Endothelial cell of umbilical vein (primary cell): ENCODE measurements around the gene SHPK. TPM values are rescaled to one million over a fixed set of nuclear protein-coding genes. Genes with fewer than 3 reads are reported as not detected.
A peak's percentile ranks its signal among the peaks of the same experiment; 100 is the strongest.

Source experiments
- BruUV-seq: library from RNA; stranded (reverse); fragments of 400-500 nt; replicated peaks from 2 replicates; lab custom pipeline; 2021; lab: Mats Ljungman, UMichigan
- CTCF ChIA-PET: fragments of 300-600, 350-600 bp; sonication (Branson Sonifier 250); formaldehyde crosslinking; loops from one replicate; lab custom pipeline; 2021; ENCODE audit warnings: antibody characterized with exemption, inconsistent platforms; lab: Charles Lee
- POLR2A ChIA-PET: fragments of 300-600, 350-600 bp; sonication (Branson Sonifier 250); formaldehyde crosslinking; loops from one replicate; lab custom pipeline; 2021; ENCODE audit warnings: antibody characterized with exemption, inconsistent platforms; lab: Charles Lee
- DNase-seq: peaks from one replicate; pipeline ENCODE4 v3.0.0-alpha.2; 2011; ENCODE audit warnings: low read depth, low spot score
- FAIRE-seq: peaks from 2 replicates; lab custom pipeline; 2011; peaks lifted over from hg19 to GRCh38; lab: Jason Lieb, UNC
- H2AFZ ChIP-seq: 2 replicates; pipeline ENCODE4 v1.6.0; 2012; ENCODE audit warnings: low read depth, low read length, control low read depth, inconsistent platforms
- H3K27ac ChIP-seq: 2 replicates; pipeline ENCODE4 v1.5.1; 2011; ENCODE audit warnings: low read depth, mild to moderate bottlenecking, control low read depth, low read length, moderate library complexity; ENCODE audit not compliant: insufficient read depth
- H3K27me3 ChIP-seq, 2 experiments: 2 replicates each; pipeline versions ENCODE4 v1.6.0 to v1.6.1; 2011; ENCODE audit warnings: low read length in 2 of 2, mixed read lengths in 1 of 2; ENCODE audit not compliant: control insufficient read depth in 2 of 2, insufficient read depth in 2 of 2
- H3K36me3 ChIP-seq, 2 experiments: 2 replicates in 1 of 2; 3 replicates in 1 of 2; pipeline ENCODE4 v1.5.1; 2011; ENCODE audit warnings: low read length in 2 of 2, mild to moderate bottlenecking in 1 of 2, moderate library complexity in 1 of 2; ENCODE audit not compliant: control insufficient read depth in 2 of 2, insufficient read depth in 2 of 2; ENCODE audit errors: extremely low read depth in 1 of 2
- H3K4me1 ChIP-seq: 3 replicates; pipeline ENCODE4 v1.5.1; 2011; ENCODE audit warnings: mild to moderate bottlenecking, low read length; ENCODE audit not compliant: control insufficient read depth, insufficient read depth; ENCODE audit errors: extremely low read depth
- H3K4me2 ChIP-seq: 2 replicates; pipeline ENCODE4 v1.6.1; 2011; ENCODE audit warnings: low read length, control low read depth, mixed read lengths; ENCODE audit not compliant: insufficient read depth
- H3K4me3 ChIP-seq, 3 experiments: fragments of 200-600 bp in 1 of 3; sonication (generic), shearing (Covaris generic) in 1 of 3; replicated peaks in 1 of 3; 2 replicates each; pipeline ENCODE4 v1.5.1; 2011 to 2016; ENCODE audit warnings: control low read depth in 3 of 3, low read length in 3 of 3, mild to moderate bottlenecking in 2 of 3, inconsistent platforms in 1 of 3, low read depth in 1 of 3, moderate library complexity in 1 of 3; ENCODE audit not compliant: insufficient read depth in 1 of 3
- H3K79me2 ChIP-seq: 2 replicates; pipeline ENCODE4 v1.6.0; 2012; ENCODE audit warnings: low read length, inconsistent platforms; ENCODE audit not compliant: control insufficient read depth, insufficient read depth
- H3K9ac ChIP-seq: replicated peaks from 2 replicates; pipeline ENCODE3; 2011; ENCODE audit warnings: low read length, control low read depth; ENCODE audit not compliant: insufficient read depth; ENCODE audit errors: extremely low read depth
- H3K9me1 ChIP-seq: replicated peaks from 3 replicates; pipeline ENCODE4 v1.6.0; 2011; ENCODE audit warnings: mild to moderate bottlenecking, low read length; ENCODE audit not compliant: control insufficient read depth, insufficient read depth; ENCODE audit errors: extremely low read depth
- H3K9me3 ChIP-seq: replicated peaks from 2 replicates; pipeline ENCODE4 v1.5.1; 2012; ENCODE audit warnings: low read length, inconsistent platforms; ENCODE audit not compliant: control insufficient read depth, insufficient read depth
- H4K20me1 ChIP-seq: replicated peaks from 2 replicates; pipeline ENCODE3; 2011; ENCODE audit warnings: mild to moderate bottlenecking, low read length; ENCODE audit not compliant: control insufficient read depth, insufficient read depth; ENCODE audit errors: extremely low read depth
- EZH2 ChIP-seq: IDR thresholded peaks from 2 replicates; pipeline ENCODE4 v1.6.1; 2012; ENCODE audit warnings: borderline replicate concordance, low read depth, mild to moderate bottlenecking, moderate library complexity, low read length, inconsistent platforms; ENCODE audit not compliant: severe bottlenecking
- FOS ChIP-seq: IDR thresholded peaks from 2 replicates; pipeline ENCODE4 v1.6.1; 2011; ENCODE audit warnings: mild to moderate bottlenecking, low read length, moderate library complexity, borderline replicate concordance; ENCODE audit not compliant: insufficient read depth
- GATA2 ChIP-seq: IDR thresholded peaks from 2 replicates; pipeline ENCODE4 v1.7.0; 2011; ENCODE audit warnings: low read depth, mild to moderate bottlenecking, moderate library complexity, mixed read lengths, low read length; ENCODE audit not compliant: insufficient read length, insufficient read depth
- JUN ChIP-seq: IDR thresholded peaks from 2 replicates; pipeline ENCODE4 v1.6.1; 2011; ENCODE audit warnings: borderline replicate concordance, low read depth; ENCODE audit not compliant: insufficient read length, insufficient read depth
- MYC ChIP-seq: IDR thresholded peaks from one replicate; pipeline ENCODE4 v1.6.1; 2011; ENCODE audit warnings: mild to moderate bottlenecking, low read depth, low read length
- POLR2A ChIP-seq: IDR thresholded peaks from 2 replicates; pipeline ENCODE4 v1.6.1; 2012; ENCODE audit warnings: low read depth, mild to moderate bottlenecking, control low read depth, low read length
- POLR2AphosphoS5 ChIP-seq: IDR thresholded peaks from 2 replicates; pipeline ENCODE4 v1.6.1; 2012; ENCODE audit warnings: low read depth, mild to moderate bottlenecking, control low read depth, low read length, moderate library complexity; ENCODE audit not compliant: insufficient read depth
- dilution Hi-C: fragments of 300-500 bp; cut with MboI; formaldehyde crosslinking; loops from one replicate; pipeline ENCODE4 v1.15.0; 2019; ENCODE audit warnings: low sequenced_read_pairs; ENCODE audit not compliant: extremely low pct_ligation_motif_present
- intact Hi-C: fragments of 100-400 bp; cut with micrococcal nuclease; formaldehyde crosslinking; loops from one replicate; pipeline ENCODE4 v1.10.0; 2022
- polyA plus RNA-seq, 4 experiments: library from polyadenylated mRNA; depleted of rRNA in 3 of 4; stranded (reverse) in 3 of 4; unstranded in 1 of 4; fragments of >200 nt; gene quantifications; 2 replicates each; pipeline versions ENCODE4 v1.2.1 to v1.2.3, GENCODE V29; 2011 to 2012; ENCODE audit warnings: missing spikeins in 1 of 4
- total RNA-seq: library from RNA; stranded (reverse); gene quantifications from 2 replicates; pipeline ENCODE4 v1.2.3, GENCODE V29; 2021
- TF ChIP-seq, protein P1 (sequence below), 2 donors: IDR thresholded peaks; 1 replicate in 1 of 2; 2 replicates in 1 of 2; pipeline ENCODE4 v1.5.1; 2011; ENCODE audit warnings: low read length in 2 of 2, mild to moderate bottlenecking in 2 of 2, moderate library complexity in 2 of 2, control low read depth in 1 of 2, inconsistent platforms in 1 of 2, low read depth in 1 of 2; ENCODE audit not compliant: insufficient read depth in 1 of 2; ENCODE audit errors: extremely low read depth in 1 of 2
- TF ChIP-seq, protein P2 (sequence below): IDR thresholded peaks from 2 replicates; pipeline ENCODE4 v1.6.1; 2011; ENCODE audit not compliant: insufficient read depth, insufficient read length

Gene SHPK
- total and polyA plus RNA-seq, 2 donors (not counting 3 experiments of a cell fraction or from before 2014, with no cell fraction given) = 15.4 to 15.9 TPM

DNA sequence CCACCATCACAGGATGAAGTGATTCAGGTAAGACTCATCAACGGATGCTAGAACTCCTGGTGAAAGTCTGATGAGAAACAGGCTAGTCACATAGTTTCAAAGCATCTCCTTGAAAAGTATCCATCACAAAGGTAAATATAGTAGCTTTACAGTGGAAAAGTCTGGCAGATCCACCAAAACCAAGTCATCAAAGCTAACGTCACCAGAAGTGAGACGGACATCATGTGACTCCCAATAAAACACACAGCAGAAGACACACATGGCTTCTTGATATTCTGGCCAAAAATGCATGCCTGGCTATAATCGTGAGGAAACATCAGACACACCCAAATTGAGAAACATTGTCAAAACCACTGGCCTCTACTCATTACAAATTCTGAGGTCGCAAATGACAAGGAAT, 60.5 kb downstream of the SHPK start:
- FAIRE-seq = peak; percentile 50
- Histone ChIP-seq H4K20me1 (no peaks in the 10 kb centered on the region), H3K27ac (no peak overlapping the region), H3K9me3 (no peaks in the 10 kb centered on the region), H3K9me1 (no peaks in the 10 kb centered on the region), H3K27me3 (no peaks in the 10 kb centered on the region), H3K4me1 (no peaks in the 10 kb centered on the region), H3K4me3 (no peak overlapping the region), H3K4me2 (no peak overlapping the region), H3K9ac (no peak overlapping the region), H3K36me3 (peaks cover 0 to 1% of the 10 kb centered on the region in 2 experiments), H2AFZ (no peak overlapping the region), H3K79me2 (no peaks in the 10 kb centered on the region)
- ChIA-PET POLR2A (no interaction called here), CTCF (no interaction called here)
- no peak for TF ChIP-seq EZH2
- TF ChIP-seq, protein P1, sequence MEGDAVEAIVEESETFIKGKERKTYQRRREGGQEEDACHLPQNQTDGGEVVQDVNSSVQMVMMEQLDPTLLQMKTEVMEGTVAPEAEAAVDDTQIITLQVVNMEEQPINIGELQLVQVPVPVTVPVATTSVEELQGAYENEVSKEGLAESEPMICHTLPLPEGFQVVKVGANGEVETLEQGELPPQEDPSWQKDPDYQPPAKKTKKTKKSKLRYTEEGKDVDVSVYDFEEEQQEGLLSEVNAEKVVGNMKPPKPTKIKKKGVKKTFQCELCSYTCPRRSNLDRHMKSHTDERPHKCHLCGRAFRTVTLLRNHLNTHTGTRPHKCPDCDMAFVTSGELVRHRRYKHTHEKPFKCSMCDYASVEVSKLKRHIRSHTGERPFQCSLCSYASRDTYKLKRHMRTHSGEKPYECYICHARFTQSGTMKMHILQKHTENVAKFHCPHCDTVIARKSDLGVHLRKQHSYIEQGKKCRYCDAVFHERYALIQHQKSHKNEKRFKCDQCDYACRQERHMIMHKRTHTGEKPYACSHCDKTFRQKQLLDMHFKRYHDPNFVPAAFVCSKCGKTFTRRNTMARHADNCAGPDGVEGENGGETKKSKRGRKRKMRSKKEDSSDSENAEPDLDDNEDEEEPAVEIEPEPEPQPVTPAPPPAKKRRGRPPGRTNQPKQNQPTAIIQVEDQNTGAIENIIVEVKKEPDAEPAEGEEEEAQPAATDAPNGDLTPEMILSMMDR (IDR thresholded peaks at IDR 0.05; ENCODE audit: extremely low read depth in 1 of 2, insufficient read depth in 1 of 2, low read depth in 1 of 2, low read length in 2 of 2) = no peak
- no peak for TF ChIP-seq FOS
- TF ChIP-seq, protein P2, sequence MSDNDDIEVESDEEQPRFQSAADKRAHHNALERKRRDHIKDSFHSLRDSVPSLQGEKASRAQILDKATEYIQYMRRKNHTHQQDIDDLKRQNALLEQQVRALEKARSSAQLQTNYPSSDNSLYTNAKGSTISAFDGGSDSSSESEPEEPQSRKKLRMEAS = no peak
- no peak for TF ChIP-seq POLR2A
- no peak for TF ChIP-seq POLR2AphosphoS5
- TF ChIP-seq MYC = no peak
- no peak for TF ChIP-seq GATA2
- no peak for TF ChIP-seq JUN
- no TSS peak for BruUV-seq
- intact Hi-C loops = no loop called here
- dilution Hi-C loops = no loop called here
- DNase-seq = no peak
